K562 (cell line): Measurements from ENCODE around the gene MPHOSPH10. TPM values are rescaled to one million over a fixed set of nuclear protein-coding genes. Genes with fewer than 3 reads are reported as not detected.

ENCODE experiments used
- ETS1 ChIP-seq: conservative IDR thresholded peaks from 2 replicates; pipeline ENCODE4 v1.6.1; 2011; ENCODE audit warnings: low read depth, mild to moderate bottlenecking, low read length; ENCODE audit not compliant: control insufficient read depth
- MGA ChIP-seq: fragments of 450-650 bp; IDR thresholded peaks from 2 replicates; pipeline ENCODE4 v1.6.1; 2016; ENCODE audit warnings: mild to moderate bottlenecking, moderate library complexity
- MXD1 ChIP-seq: fragments of 250-450 bp; sonication (Bioruptor Pico); IDR thresholded peaks from 2 replicates; pipeline ENCODE4 v1.8.0; 2021; ENCODE audit warnings: borderline replicate concordance, mild to moderate bottlenecking, moderate library complexity; ENCODE audit not compliant: poor library complexity, severe bottlenecking
- MYNN ChIP-seq, 2 experiments: sonication (generic); formaldehyde crosslinking in 1 of 2; IDR thresholded peaks; 2 replicates each; pipeline versions ENCODE4 v1.5.0 to v1.6.1; 2016 to 2020; ENCODE audit warnings: antibody characterized with exemption in 1 of 2, missing genetic modification reagents in 1 of 2
- PKNOX1 ChIP-seq: fragments of 450-650 bp; IDR thresholded peaks from 2 replicates; pipeline ENCODE4 v1.6.1; 2016
- TAF7 ChIP-seq: fragments of 450-650 bp; IDR thresholded peaks from 2 replicates; pipeline ENCODE4 v1.6.1; 2016; ENCODE audit warnings: missing genetic modification characterization, missing compliant biosample characterization
- ZBTB2 ChIP-seq: fragments of 450-650 bp; IDR thresholded peaks from 2 replicates; pipeline ENCODE4 v1.6.1; 2016; ENCODE audit warnings: antibody characterized with exemption
- ZNF584 ChIP-seq: fragments of 200-800 bp; sonication (Bioruptor generic); IDR thresholded peaks from 2 replicates; pipeline ENCODE4 v1.6.1; 2016; ENCODE audit warnings: low read depth, mild to moderate bottlenecking, missing genetic modification characterization, missing compliant biosample characterization
- ZNF740 ChIP-seq, 3 experiments: fragments of 200-800 bp in 1 of 3; sonication (Bioruptor generic) in 1 of 3; sonication (generic) in 1 of 3; formaldehyde crosslinking in 1 of 3; IDR thresholded peaks; 2 replicates each; pipeline versions ENCODE4 v1.6.1 to v1.8.0; 2016 to 2022; ENCODE audit warnings: mild to moderate bottlenecking in 2 of 3, missing compliant biosample characterization in 2 of 3, missing genetic modification characterization in 2 of 3, missing genetic modification reagents in 1 of 3
- polyA plus RNA-seq, 8 experiments: library from polyadenylated mRNA; depleted of rRNA in 4 of 8; stranded (reverse) in 5 of 8; unstranded in 3 of 8; fragments of >200 nt; fragmentation: Nextera tagmentation in 2 of 8; fragmentation: Illumina TruSeq in 1 of 8; extraction: Ambion mirVana in 2 of 8; extraction: Trizol in 1 of 8; gene quantifications; 2 replicates each; pipeline versions ENCODE4 v1.2.1 to v1.2.3, GENCODE V29; 2011 to 2014; ENCODE audit warnings: inconsistent platforms in 1 of 8, missing spikeins in 1 of 8
- total RNA-seq, 7 experiments: library from RNA; depleted of rRNA in 6 of 7; stranded (reverse); fragments of >200 nt in 6 of 7; fragmentation: Illumina TruSeq in 2 of 7; extraction: Trizol in 2 of 7; gene quantifications; 2 replicates each; pipeline versions ENCODE4 v1.2.1 to v1.2.3, GENCODE V29; 2011 to 2021; ENCODE audit warnings: low replicate concordance in 1 of 7

Gene MPHOSPH10
- total and polyA plus RNA-seq, 9 of the 15 experiments (the other 6 are each of a cell fraction or from before 2014, with no cell fraction given) = 36.8 to 83.7 (median 58.5) TPM

- no peak for TF ChIP-seq MGA
- TF ChIP-seq ZNF740 (CRISPR knock-in tag; IDR thresholded peaks at IDR 0.05) = no peak
- TF ChIP-seq ZNF740 (tag; IDR thresholded peaks at IDR 0.05) = no peak
- no peak for TF ChIP-seq ZNF584 (CRISPR knock-in tag)
- TF ChIP-seq PKNOX1 = no peak
- peak; percentile 89 for TF ChIP-seq TAF7 (tag)
- TF ChIP-seq MYNN (IDR thresholded peaks at IDR 0.05) = 0 out of 2 replicates have a peak, but pooled peaks have one; percentile 16
- TF ChIP-seq MYNN (CRISPR knock-in tag; IDR thresholded peaks at IDR 0.05) = no peak
- TF ChIP-seq MXD1 = no peak
- TF ChIP-seq ZBTB2 = 0 out of 2 replicates have a peak, but pooled peaks have one; percentile 19
- TF ChIP-seq ETS1 = 0 out of 2 replicates have a peak, but pooled peaks have one; percentile 41
Measured at GRCh38 chr2:71129902-71130151, 607 bp upstream of the MPHOSPH10 start (continued).
